Spleen (tissue), 11 donors: ENCODE results near the gene TENM4. TPM values are rescaled to one million over a fixed set of nuclear protein-coding genes. Genes with fewer than 3 reads are reported as not detected.
"Not testable (repeated sequence)": the region's sequence is repeated elsewhere in the genome, so short reads cannot be mapped to it uniquely, and the experiment has no call there.

ENCODE experiments used
- DNase-seq: peaks from one replicate; pipeline ENCODE4 v3.0.0-alpha.2; 2020
- H3K27ac ChIP-seq, 8 donors: fragments of 200-600 bp; sonication (generic) in 7 of 8; 1 replicate in 4 of 8; 2 replicates in 4 of 8; pipeline versions ENCODE4 v1.5.0 to v1.8.0; 2016 to 2021; ENCODE audit warnings: inconsistent platforms in 4 of 8, mild to moderate bottlenecking in 4 of 8, moderate library complexity in 1 of 8
- H3K27me3 ChIP-seq, 7 donors: fragments of 200-600 bp; sonication (generic) in 6 of 7; replicated peaks in 1 of 7; 1 replicate in 4 of 7; 2 replicates in 3 of 7; pipeline versions ENCODE4 v1.5.0 to v1.8.0; 2016 to 2021; ENCODE audit warnings: inconsistent platforms in 3 of 7, mild to moderate bottlenecking in 1 of 7
- H3K36me3 ChIP-seq, 6 donors: fragments of 200-600 bp; sonication (generic) in 5 of 6; 1 replicate in 4 of 6; 2 replicates in 2 of 6; pipeline versions ENCODE4 v1.5.0 to v1.8.0; 2016 to 2021; ENCODE audit warnings: inconsistent platforms in 2 of 6
- H3K4me1 ChIP-seq, 6 donors: fragments of 200-600 bp; sonication (generic) in 5 of 6; 1 replicate in 3 of 6; 2 replicates in 3 of 6; pipeline versions ENCODE4 v1.5.0 to v1.8.0; 2016 to 2021; ENCODE audit warnings: inconsistent platforms in 3 of 6
- H3K4me3 ChIP-seq, 8 donors: fragments of 200-600 bp; sonication (generic) in 7 of 8; 1 replicate in 4 of 8; 2 replicates in 4 of 8; pipeline versions ENCODE4 v1.5.0 to v1.8.0; 2016 to 2021; ENCODE audit warnings: inconsistent platforms in 4 of 8, mild to moderate bottlenecking in 4 of 8, moderate library complexity in 2 of 8
- H3K9me3 ChIP-seq, 8 donors: fragments of 200-600 bp; sonication (generic) in 7 of 8; 1 replicate in 4 of 8; 2 replicates in 4 of 8; pipeline versions ENCODE4 v1.5.0 to v1.8.0; 2016 to 2021; ENCODE audit warnings: inconsistent platforms in 4 of 8
- POLR2A ChIP-seq, 3 donors: fragments of 450-650 bp; IDR thresholded peaks; one replicate each; pipeline ENCODE4 v1.5.1; 2017; ENCODE audit warnings: antibody characterized with exemption in 3 of 3, mild to moderate bottlenecking in 1 of 3
- POLR2AphosphoS5 ChIP-seq, 3 donors: sonication (generic); formaldehyde crosslinking; IDR thresholded peaks; one replicate each; pipeline ENCODE4 v1.5.1; 2017; ENCODE audit warnings: antibody characterized with exemption in 3 of 3
- WGBS, 5 donors: extraction: QIAGEN DNeasy Blood & Tissue Kit in 3 of 5; methylation state at CpG; one replicate each; pipeline versions ENCODE4 v1.1.5 to v1.1.7; 2013 to 2018; 5-methylcytosine and 5-hydroxymethylcytosine counted together
- intact Hi-C: fragments of 100-400 bp; cut with DNase I; formaldehyde crosslinking; loops from one replicate; pipeline ENCODE4 v1.15.0; 2023; ENCODE audit warnings: low total_unique reads
- polyA plus RNA-seq, 3 donors: library from polyadenylated mRNA; stranded (reverse); fragments of 200-250 nt; gene quantifications; one replicate each; pipeline ENCODE4 v1.2.1, GENCODE V29; 2013
- total RNA-seq, 7 donors: library from RNA; depleted of rRNA in 3 of 7; stranded (reverse); fragments of >200 nt in 3 of 7; fragmentation: NEBNext Ultra II Directional in 4 of 7; extraction: Animal tissue kit (Norgen Biotek cat#: 25700) in 4 of 7; gene quantifications; one replicate each; pipeline versions ENCODE4 v1.1.0 to v1.2.1, GENCODE V29; 2016 to 2021
- TF ChIP-seq, protein P1 (sequence below), 11 experiments: fragments of 200-600 bp in 7 of 11; fragments of 450-650 bp in 4 of 11; sonication (generic) in 4 of 11; IDR thresholded peaks in 8 of 11; conservative IDR thresholded peaks in 3 of 11; 1 replicate in 7 of 11; 2 replicates in 4 of 11; pipeline versions ENCODE4 v1.4.0 to v1.8.0; 2016 to 2021; ENCODE audit warnings: antibody characterized with exemption in 11 of 11, inconsistent platforms in 4 of 11, mild to moderate bottlenecking in 1 of 11
- donor health status: healthy with polysubstance abuse.
- donor health status: DM: no; HTN: no; CAD: no; lungs with moderate emphysema.
- donor health status: DM: no; HTN: no; CAD: no.
- donor health status: Bipolar disorder and iron deficiency.
- donor health status: healthy.
- donor health status: DM: no; HTN: no; CAD: no.
- donor health status: DM: yes; HTN: yes; CAD: no.

TENM4 gene
- total and polyA plus RNA-seq, 10 donors = 0.09 to 4.5 (median 1.2) TPM

DNA sequence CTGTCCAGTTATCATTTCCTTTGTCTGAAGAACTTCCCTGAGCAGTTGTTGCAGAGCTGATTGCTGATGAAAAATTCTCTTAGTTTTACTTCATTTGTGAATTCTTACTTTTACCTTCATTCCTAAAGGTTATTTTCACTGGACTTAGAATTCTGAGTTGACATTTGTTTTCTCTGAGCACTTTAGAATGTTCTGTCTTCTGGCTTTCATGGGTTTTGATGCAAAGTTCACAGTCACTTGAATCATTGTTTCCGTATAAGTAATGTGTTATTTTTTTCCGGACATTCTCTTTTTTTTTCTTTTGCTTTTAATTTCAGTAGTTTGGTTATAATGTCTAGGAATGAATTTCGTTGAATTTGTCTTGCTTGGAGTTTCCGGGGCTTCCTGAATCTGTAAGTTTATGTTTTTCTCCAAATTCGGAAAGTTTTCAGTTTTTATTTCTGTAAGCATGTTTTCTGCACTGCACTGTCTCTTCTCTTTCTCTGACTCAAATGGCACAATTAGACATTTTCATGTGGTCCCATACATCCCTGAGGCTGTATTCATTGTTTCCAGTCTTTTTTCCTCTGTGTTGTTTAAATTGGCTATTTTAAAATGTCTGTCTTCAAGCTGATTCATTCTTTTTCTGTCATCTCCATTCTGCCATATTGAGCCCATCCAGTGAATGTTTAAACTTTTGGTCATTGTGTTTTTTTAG lies 797.7 kb downstream of the TENM4 start:
- peaks cover 0 to 8% (median 0%) of the 10 kb centered on the region in 8 donors for H3K9me3 ChIP-seq
- intact Hi-C loops = loop anchor here (10.0 kb wide), 1 partner anchor 432 kb away; no protein-coding TSS in a partner anchor
- H3K27ac ChIP-seq = no peak overlapping the region
- WGBS, 5 donors = 71 to 92% (median 80%) methylated on average over 5 of the region's 5 CpGs
- TF ChIP-seq POLR2A (IDR thresholded peaks at IDR 0.05) (no peak), POLR2AphosphoS5 (IDR thresholded peaks at IDR 0.05) (no peak)
- TF ChIP-seq, protein P1, sequence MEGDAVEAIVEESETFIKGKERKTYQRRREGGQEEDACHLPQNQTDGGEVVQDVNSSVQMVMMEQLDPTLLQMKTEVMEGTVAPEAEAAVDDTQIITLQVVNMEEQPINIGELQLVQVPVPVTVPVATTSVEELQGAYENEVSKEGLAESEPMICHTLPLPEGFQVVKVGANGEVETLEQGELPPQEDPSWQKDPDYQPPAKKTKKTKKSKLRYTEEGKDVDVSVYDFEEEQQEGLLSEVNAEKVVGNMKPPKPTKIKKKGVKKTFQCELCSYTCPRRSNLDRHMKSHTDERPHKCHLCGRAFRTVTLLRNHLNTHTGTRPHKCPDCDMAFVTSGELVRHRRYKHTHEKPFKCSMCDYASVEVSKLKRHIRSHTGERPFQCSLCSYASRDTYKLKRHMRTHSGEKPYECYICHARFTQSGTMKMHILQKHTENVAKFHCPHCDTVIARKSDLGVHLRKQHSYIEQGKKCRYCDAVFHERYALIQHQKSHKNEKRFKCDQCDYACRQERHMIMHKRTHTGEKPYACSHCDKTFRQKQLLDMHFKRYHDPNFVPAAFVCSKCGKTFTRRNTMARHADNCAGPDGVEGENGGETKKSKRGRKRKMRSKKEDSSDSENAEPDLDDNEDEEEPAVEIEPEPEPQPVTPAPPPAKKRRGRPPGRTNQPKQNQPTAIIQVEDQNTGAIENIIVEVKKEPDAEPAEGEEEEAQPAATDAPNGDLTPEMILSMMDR (IDR thresholded peaks at IDR 0.05 in 8 of 11, conservative IDR thresholded peaks at IDR 0.05 in 3 of 11) = no peak
- peaks cover 0 to 6% (median 0%) of the 10 kb centered on the region in 6 donors for H3K4me1 ChIP-seq
- H3K4me3 ChIP-seq = no peak overlapping the region
- DNase-seq = no peak
- H3K36me3 ChIP-seq = no peaks in the 10 kb centered on the region
- peaks cover 0 to 20% (median 0%) of the 10 kb centered on the region in 7 donors for H3K27me3 ChIP-seq

DNA sequence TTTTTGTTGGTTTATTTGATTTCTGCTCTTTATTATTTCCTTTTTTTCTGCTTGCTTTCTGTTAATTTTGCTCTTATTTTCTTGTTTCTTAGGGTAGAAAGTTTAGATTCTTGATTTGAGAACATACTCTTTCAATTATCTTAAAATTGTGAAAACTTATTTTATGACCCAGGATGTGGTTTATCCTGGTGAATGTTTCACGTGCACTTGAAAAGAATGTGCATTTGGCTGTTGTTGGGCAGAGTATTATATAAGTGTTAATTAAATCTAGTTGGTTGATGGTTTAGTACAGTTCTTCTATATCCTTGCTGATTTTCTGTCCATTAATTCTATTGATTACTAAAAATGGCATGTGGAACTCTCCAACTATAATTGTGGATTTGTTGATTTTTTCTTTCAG lies 799.3 kb downstream of the TENM4 start:
- H3K4me1 ChIP-seq = peaks cover 0 to 6% (median 0%) of the 10 kb centered on the region in 6 donors
- TF ChIP-seq, protein P1 (IDR thresholded peaks at IDR 0.05 in 8 of 11, conservative IDR thresholded peaks at IDR 0.05 in 3 of 11) = no peak
- TF ChIP-seq POLR2AphosphoS5 (IDR thresholded peaks at IDR 0.05) = no peak
- no peak for TF ChIP-seq POLR2A (IDR thresholded peaks at IDR 0.05)
- WGBS, 5 donors = 15 to 32% (median 22%) methylated on average over 1 of the region's 1 CpG
- peaks cover 0 to 6% (median 0%) of the 10 kb centered on the region in 7 donors for H3K27me3 ChIP-seq
- intact Hi-C loops = loop anchor here (10.0 kb wide), 1 partner anchor 433 kb away; no protein-coding TSS in a partner anchor
- H3K27ac ChIP-seq = no peak overlapping the region
- no peaks in the 10 kb centered on the region for H3K36me3 ChIP-seq
- no peak overlapping the region for H3K4me3 ChIP-seq
- H3K9me3 ChIP-seq = peaks cover 0 to 8% (median 0%) of the 10 kb centered on the region in 8 donors
- no peak for DNase-seq

DNA sequence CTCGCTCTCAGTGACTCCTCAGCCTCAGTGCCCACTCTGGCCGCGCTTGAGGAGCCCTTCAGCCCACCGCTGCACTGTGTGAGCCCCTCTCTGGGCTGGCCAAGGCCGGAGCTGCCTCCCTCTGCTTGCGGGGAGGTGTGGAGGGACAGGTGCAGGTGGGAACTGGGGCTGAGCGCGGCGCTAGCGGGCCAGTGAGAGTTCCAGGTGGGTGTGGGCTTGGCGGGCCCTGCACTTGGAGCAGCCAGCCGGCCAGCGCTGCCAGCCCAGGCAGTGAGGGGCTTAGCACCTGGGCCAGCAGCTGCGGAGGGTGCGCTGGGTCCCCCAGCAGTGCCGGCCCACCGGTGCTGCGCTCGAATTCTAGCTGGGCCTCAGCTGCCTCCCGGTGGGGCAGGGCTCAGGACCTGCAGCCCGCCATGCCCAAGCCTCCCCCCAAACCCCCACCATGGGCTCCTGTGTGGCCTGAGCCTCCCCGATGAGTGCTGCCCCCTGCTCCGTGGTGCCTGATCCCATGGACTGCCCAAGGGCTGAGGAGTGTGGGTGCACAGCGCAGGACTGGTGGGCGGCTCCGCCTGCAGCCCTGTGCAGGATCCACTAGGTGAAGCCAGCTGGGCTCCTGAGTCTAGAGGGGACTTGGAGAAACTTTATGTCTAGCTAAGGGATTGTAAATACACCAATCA lies 802.0 kb downstream of the TENM4 start:
- H3K27ac ChIP-seq = no peak overlapping the region
- H3K27me3 ChIP-seq = peaks cover 0 to 10% (median 0%) of the 10 kb centered on the region in 7 donors
- H3K36me3 ChIP-seq = no peaks in the 10 kb centered on the region
- 90 to 97% (median 96%) methylated on average over 6 to 26 of the region's 26 CpGs for WGBS, 5 donors
- no peaks in the 10 kb centered on the region for H3K4me1 ChIP-seq
- TF ChIP-seq POLR2A (IDR thresholded peaks at IDR 0.05) (no peak), POLR2AphosphoS5 (IDR thresholded peaks at IDR 0.05) (no peak)
- TF ChIP-seq, protein P1 (IDR thresholded peaks at IDR 0.05 in 8 of 11, conservative IDR thresholded peaks at IDR 0.05 in 3 of 11) = no peak
- intact Hi-C loops = no loop called here
- DNase-seq = no peak
- H3K4me3 ChIP-seq = no peak overlapping the region
- H3K9me3 ChIP-seq = peaks cover 0 to 25% (median 12%) of the 10 kb centered on the region in 8 donors

DNA sequence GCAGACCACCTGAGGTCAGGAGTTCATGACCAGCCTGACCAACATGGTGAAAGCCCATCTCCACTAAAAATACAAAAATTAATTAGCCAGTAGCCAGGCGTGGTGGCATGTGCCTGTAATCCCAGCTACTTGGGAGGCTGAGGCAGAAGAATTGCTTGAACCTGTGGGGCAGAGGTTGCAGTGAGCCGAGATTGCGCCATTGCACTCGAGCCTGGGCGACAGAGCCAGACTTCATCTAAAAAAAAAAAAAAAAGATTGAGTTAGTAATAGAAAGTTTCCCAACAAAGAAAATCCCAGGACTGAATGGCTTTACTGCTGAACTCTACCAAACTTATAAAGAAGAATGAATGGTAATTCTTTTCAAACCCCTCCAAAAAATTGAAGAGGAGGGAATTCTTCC lies 803.3 kb downstream of the TENM4 start:
- 83 to 97% (median 88%) methylated on average over 5 of the region's 5 CpGs for WGBS, 5 donors
- H3K27ac ChIP-seq, intact Hi-C loops, H3K36me3 ChIP-seq, DNase-seq, H3K4me1 ChIP-seq, H3K4me3 ChIP-seq: not testable (repeated sequence)
- peaks cover 0 to 22% (median 0%) of the 10 kb centered on the region in 7 donors for H3K27me3 ChIP-seq
- H3K9me3 ChIP-seq = peaks cover 0 to 30% (median 13%) of the 10 kb centered on the region in 8 donors
